Measurements from ENCODE around the gene PYGB.
"Not testable (repeated sequence)": the region's sequence is repeated elsewhere in the genome, so short reads cannot be mapped to it uniquely, and the experiment has no call there.

PYGB gene

DNA sequence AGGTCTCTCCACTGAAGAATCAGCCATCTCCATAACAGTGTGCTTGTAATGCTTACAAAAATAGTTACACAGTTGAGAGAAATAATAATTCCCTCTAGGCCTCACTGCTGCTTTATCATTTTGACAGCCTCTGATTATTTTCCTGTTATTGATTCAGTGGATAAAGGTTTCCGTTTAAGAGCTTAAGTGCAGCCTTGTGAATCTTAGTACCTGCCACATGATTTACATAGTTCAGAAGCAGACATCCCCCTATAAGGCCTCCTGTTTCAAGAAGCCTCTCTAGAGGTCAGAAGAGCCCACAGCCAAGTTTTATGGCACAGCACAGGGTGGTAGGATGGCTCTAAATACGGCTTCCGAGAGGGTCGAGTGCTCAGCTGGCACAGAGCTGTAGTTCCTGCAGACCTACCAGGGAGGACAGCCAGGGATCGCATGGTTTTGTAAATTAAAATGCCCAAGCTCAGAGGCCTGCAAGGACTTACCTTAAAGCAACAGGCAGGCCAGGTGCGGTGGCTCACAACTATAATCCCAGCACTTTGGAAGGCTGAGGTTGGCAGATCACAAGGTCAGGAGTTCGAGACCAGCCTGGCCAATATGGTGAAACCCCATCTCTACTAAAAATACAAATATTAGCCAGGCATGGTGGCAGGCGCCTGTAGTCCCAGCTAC is 17.6 kb upstream of the PYGB start:
- no peak for DNase-seq

DNA sequence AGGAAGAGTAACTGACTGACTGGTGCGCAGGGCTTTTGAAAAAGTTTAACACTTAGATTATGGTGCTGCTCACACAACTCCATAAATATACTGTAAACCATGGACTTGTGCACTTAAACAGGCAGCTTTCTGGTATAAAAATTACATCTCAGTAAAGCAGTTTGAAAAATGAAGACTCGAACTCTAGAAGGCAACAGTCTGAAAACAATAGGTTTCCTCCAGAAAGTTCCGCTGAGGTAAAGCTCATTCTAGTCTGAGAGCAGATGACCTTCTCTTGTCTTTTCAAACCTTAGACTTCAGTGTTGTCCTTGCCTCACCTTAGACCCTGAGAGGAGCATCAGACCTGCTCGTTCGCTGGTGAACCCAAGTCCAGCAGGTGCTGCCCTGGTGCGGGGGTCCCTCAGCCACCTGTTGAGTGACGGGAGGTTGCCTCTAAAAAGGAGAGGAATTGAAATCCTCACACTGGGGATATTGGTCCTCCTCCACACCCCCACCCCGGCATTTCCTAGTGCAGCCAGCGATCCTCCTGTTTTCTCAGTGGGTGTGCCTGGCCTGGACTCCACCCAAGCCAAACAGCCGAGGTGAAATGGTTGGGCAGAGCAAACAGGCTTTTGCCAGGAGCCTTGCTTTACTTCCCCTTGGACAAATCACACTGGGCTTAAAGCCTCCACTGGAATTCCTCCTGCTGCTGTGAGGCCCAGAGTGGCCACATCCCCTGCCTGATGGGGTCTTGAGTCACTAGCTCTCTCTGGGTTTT is 14.7 kb upstream of the PYGB start:
- DNase-seq = no peak

DNA sequence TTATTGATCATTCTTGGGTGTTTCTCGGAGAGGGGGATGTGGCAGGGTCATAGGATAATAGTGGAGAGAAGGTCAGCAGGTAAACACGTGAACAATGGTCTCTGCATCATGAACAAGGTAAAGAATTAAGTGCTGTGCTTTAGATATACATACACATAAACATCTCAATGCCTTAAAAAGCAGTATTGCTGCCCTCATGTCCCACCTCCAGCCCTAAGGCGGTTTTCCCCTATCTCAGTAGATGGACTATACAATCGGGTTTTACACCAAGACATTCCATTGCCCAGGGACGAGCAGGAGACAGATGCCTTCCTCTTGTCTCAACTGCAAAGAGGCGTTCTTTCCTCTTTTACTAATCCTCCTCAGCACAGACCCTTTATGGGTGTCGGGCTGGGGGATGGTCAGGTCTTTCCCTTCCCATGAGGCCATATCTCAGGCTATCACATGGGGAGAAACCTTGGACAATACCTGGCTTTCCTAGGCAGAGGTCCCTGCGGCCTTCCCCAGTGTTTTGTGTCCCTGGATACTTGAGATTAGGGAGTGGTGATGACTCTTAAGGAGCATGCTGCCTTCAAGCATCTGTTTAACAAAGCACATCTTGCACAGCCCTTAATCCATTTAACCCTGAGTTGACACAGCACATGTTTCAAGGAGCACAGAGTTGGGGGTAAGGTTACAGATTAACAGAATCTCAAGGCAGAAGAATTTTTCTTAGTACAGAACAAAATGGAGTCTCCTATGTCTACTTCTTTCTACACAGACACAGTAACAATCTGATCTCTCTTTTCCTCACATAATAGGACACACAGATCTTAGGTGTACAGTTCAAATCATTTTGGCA is 13.7 kb upstream of the PYGB start:
- DNase-seq = not testable (repeated sequence)

DNA sequence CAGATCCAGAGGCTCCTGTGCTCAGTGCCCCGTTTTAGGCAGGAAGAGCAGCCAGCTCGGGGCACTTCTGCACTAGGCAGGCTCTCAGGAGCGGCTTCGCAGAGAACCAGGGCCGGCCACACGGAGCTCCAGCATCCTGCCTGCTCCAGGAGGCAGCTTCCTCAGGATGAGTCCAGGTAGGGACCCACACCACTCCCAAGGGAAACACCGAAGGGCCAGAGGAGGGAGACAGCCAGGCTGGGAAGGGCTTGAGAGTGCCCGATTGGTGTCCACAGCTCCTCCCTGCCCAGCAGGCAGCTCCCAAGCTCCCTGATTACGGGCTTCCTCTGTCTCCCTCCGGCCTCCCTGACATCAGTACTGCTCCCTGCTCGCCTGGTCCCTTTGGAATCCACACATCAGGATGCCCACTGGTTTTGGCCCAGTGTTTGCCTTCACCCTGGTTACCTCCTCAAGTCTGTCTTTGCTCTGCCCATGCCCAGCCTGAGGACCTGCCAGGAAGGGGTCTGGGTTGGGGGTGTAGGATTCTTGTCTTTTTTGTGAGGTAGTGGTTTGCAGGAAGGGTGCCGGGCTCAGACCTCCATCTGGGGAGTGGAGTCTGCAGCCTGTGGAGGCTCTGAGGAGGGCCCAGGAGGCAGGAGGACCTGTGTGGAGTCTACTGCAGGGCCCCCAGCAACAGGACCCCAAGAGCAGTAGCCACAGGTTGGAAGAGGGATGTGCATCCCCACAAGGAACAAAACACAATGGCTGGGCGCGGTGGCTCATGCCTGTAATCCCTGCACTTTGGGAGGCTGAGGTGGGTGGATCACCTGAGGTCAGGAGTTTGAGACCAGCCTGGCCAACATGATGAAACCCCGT is 11.2 kb upstream of the PYGB start:
- DNase-seq = no peak

DNA sequence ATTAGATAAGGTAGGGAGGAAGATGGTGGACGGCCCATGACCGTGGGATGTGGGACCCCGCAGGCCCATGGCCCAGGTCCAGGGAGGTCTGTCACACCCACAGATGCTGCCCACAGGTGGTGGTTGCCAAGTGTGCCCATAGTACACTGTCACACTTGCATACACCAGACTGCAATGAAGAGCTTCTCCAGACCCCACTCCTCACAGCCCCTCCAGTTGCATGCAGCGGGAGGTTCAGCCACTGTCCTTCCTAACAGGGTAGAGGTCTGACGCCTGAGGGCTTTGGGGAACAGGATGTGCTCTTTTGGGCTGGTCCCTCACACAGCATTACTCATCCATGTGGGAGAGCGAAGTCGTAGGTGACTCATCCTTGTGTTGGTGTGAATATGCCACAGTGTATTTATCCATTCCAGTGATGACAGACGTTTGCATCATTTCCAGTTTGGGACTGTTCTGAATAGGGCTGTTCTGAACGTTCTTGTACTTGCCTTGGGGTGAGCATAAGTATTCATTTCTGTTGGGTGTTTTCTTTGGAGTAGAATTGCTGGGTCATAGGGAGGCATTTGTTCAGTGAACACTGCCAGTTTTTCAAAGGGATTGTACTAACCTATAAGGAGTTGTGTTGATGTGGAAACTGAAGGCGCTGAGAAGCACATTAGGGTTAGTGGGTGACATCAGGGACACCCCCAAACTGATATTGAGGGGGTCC is 10.1 kb upstream of the PYGB start:
- peak; percentile 94 for DNase-seq

DNA sequence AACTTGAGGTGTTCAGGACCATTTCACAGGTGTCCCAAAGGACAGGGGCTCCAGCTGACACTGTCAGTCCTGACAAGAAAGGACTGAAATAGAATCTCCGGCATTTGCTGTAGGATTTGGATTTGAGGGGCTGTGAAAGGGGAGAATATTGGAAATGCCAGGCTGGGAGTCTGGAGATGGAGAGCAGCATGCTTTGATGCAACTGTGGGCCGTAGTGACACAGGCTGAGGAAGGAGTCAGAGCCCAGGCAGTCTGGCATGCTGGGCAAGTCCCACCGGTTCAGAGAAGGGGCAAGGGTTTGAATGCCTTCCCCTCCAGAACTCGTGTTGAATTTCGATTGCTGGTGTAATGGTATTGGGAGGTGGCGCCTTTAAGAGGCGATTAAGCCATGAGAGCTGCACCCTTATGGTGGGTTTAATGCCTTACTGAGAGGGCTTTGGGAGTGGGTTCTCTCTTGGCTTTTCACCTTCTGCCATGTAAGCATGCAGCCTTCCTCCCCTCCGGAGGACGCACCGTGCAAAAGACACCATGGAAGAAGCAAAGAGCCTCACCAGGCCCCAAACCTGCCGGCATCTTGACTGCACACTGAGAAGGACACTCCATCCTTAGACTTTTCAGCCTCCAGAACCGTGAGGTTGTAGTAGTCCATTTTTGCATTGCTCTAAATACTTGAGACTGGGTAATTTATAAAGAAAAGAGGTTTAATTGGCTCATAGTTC is 9.4 kb upstream of the PYGB start:
- no peak for DNase-seq

DNA sequence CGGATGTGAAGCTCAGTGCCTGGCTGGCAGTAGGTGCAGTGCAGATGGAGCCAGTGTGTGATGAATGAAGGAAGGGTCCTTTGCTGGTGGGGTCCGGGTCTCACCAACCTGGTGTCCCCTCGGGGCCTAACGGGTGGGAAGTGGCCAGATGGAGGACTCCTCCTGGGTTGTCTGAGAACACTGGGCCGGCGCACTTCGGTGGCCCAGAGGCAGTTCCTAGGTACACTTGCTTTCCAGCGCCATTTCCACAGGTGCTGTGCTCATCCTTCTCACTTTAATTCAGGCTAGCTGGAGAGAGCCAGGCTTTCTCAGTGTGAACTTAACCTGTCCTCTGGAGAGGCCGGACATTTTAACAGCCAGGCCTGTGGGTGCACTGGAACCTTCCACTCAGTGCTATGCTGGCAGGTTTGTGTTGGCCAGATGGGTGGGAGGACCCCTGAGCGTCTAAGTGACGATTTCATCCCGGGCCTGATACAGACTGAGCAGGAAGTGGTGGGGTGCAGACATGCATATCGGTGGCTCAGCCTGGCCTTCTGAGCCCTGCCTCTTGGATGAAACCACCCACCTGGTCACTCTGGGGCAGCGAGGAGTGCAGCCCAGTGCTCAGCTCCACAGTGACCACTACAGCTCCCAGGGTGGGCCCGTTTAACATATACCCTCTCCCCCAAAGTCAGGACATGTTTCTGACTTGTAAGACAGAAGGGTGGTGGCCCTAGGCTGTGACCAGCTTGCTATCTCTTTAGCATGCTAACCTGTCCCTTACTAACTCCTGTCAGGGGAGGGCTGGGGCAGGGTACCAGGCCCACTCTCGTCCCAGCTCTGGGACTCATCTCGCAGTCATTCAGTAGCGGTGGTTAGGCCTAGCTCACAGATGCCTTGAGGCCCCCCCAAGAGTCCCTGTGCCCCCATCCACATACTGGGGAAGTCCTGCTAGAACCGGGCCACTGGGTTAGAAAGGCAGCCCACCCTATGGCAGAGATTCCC is 8.2 kb upstream of the PYGB start:
- no peak for DNase-seq

DNA sequence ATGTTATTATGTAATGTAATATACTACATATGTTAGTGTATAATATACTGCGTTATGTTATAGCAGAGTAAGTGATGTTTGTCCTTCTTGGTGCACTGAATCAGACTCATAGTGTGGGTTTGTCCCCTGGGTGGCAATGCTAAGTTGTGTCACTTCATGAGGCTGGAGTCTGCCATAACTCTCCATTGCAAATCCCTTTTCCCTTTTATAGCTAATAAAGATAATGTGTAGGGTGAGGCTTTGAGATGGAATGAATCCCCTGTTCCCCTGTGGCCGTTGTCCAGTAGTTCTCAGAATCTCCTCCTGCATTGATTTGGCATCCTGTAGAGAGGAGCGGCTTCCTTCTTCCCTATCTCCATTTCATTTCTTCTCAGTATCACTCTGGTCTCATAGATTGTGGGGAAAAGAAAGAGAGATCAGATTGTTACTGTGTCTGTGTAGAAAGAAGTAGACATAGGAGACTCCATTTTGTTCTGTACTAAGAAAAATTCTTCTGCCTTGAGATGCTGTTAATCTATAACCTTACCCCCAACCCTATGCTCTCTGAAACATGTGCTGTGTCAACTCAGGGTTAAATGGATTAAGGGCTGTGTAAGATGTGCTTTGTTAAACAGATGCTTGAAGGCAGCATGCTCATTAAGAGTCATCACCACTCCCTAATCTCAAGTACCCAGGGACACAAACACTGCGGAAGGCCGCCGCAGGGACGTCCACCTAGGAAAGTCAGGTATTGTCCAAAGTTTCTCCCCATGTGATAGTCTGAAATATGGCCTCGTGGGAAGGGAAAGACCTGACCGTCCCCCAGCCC is 6.8 kb upstream of the PYGB start:
- DNase-seq = not testable (repeated sequence)

DNA sequence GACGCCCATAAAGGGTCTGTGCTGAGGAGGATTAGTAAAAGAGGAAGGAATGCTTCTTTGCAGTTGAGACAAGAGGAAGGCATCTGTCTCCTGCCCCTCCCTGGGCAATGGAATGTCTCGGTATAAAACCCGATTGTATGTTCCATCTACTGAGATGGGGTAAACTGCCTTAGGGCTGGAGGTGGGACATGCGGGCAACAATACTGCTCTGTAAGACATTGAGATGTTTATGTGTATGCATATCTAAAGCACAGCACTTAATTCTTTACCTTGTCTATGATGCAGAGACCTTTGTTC is 6.3 kb upstream of the PYGB start:
- DNase-seq = not testable (repeated sequence)

DNA sequence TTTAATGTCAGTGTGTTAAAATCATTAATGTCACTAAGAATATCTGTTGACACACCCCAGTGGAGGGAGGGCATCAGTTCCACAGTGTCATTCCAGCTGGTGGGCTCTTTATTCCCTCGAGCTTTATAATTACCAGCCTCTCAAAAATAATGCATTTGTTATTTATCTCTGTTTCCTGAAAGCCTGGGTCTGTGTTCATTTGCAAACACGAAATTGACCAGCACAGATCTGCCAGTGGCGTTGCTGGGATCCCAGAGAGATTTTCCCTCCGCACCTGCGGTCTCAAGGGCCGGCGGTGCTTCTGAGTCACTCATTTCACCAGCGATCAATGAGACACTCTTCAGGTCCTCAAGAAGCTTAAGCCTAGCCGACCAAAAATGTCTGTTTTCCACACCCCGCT is 5.7 kb upstream of the PYGB start:
- no peak for DNase-seq

DNA sequence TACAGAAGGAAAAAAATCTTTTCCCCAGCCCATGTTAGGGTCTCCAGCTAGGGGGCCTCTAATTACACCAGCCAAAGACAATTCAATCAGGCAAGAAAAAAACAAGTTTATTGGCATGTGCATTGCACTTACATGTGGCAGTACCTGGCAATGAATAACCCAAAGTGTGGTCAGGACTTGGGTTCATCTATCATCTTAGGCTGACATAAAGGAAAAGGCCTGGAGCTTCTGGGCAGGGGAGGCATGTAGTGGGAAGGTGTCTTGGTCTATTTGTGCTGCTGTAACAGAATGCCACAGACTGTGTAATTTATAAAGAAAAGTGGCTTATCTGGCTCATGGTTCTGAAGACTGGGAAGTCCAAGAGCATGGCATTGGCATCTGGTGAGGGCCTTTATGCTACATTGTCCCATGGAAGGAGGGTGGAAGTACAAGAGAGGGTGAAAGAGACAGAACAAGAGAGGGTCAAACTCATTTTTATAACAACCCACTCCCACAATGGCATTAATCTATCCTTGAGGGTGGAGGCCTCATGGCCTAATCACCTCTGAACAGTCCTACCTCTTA is 4.4 kb upstream of the PYGB start:
- DNase-seq = no peak

DNA sequence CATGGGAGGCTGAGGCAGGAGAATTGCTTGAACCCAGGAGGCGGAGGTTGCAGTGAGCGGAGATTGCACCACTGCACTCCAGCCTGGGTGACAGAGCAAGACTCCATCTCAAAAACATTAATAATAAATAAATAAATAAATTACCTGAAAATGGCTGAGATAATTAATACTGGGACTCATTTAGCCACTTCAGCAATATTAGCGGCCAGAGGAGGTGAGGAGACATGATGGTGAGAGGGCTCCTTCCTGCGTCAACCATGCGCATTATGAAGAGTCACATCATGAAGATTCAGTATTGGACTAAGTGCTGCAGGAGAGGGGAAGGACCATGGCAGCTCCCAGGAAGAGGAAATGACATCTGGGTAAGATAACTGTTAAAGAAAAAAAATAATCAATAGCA is 2.9 kb upstream of the PYGB start:
- no peak for DNase-seq

DNA sequence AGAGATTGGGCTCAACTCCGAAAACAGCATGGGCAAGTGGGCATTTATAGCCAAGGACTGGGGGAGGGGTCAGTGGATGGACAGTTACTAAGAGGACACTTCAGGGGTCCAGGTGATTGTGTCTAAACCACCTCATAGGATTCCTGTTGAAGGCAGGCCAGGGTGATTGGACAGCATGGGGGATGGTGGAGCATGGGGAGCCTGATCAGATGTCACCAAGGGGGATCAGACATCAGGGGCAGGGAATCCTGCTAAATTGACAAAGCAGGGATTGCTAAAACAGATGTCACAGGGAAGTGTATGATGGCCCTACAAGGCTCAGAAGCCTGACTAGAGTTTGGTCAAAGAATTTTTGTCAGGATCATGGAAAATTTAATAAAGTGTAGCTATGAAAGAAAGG is 2.4 kb upstream of the PYGB start:
- DNase-seq = no peak

DNA sequence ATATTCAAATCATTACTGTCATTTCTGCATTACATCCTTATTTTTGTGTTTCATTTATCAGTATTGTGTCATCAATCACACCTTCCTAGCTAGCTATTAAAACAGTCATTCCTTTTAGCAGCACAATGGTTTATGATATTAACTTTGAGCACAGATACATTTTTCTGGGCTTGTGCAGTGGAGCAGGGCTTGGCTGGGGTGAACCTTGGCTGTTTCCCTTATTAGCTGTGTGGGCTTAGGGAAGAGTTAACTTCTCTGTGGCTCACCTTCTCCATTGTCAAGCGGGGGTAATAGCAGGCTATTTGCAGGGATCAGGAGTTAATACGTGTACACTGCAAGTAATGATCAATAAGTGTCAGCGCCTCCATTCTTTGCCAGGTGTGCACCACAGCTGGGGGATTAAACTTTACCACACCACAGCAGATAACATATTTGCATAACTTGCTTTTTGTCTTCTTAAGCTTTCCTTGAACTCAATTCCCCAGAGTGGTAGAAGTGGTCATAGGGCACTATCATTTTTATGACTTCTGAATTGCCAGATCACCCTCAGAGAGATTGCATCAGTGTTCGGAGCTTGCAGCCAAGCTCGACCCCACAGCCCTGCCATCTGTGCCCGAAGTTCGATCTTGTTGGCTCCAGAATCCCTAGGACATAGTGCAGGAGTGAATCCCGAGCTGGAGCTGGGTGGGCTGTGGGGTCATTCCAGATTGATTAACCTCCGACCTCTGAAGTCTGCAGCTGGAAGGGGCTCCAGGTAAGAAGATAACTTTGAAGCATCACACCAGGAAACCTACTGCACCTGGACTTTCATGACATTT is 1.5 kb upstream of the PYGB start:
- no peak for DNase-seq

DNA sequence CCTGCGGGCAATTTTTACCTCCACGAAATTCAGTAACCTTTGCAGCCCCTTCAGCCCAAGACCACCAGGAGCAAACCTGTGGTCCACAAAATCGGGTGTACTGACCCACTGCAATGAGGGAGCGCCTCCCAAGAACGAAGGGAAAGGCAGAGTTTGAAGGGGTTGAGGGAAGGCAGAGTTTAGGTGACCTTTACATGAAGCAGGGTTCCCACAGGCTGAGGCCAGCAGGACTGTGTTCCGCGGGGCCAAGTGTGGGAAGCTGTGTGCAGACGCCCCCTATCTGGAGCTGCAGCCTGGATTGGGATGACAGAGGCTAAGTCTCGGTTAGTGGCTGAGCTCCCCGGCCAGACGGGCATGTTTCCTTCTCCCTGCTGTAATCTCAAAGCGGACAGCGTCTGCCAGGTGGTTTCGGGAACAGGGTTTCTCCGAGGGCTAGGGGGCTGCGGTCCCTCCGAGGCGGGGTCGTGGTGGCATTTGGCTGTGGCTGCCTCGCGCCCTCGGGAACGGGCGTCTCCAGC is 826 bp upstream of the PYGB start:
- peak; percentile 14 for DNase-seq

DNA sequence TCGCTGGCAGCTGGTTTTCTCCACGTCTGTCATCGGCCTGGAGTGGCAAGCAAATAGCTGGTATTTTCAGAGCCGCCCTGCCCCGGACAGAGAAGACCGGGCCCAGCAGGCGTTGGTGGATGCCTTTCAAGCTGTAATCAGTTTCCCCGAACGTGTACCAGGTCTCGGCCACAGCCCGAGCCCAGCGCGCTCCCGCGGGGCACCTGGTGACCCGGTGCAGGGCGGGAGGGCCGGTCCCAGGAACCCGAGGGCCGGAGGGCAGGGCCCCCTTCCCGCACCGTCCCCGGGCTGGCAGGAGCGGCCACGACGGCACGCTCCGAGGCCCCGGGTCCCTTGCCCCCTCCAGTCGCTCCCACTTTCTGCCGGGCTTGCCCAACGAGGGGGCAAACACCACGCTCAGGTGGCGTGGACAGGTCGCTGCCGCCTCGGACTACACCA is 348 bp upstream of the PYGB start:
- DNase-seq = no peak

DNA sequence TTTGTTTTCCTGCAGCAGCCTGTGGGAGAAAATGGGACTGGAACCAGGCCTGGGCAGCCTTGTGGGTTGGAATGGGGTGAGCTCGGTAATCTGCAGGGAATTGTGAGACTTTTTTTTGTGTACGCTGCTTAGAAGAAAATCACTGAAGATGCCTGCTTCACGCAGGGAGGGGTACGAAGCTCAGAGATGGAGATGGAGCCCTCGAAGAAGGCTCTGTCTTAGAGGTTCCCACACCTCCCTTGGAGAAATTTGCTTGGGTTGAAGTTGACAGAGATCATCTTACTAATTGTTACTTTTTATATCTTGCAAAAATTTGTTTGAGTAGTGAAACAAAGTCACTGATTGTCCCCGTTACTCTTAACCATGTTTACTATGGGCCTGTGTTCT is 894 bp downstream of the PYGB start:
- no peak for DNase-seq

Data from activated CD4-positive, alpha-beta T cell treated with anti-CD3 and anti-CD28 coated beads, Interleukin-10, Interleukin-2, amounts not matched to agents 100 ng/mL and 50 ng/mL, durations not matched to agents 16 hours and 8 hours (primary cell).